Ishikawa (cell line): Measurements from ENCODE around the gene FADS1.

Experiments used
- CEBPB ChIP-seq: IDR thresholded peaks from 2 replicates; pipeline ENCODE4 v1.6.1; 2012
- CREB1 ChIP-seq: IDR thresholded peaks from 2 replicates; pipeline ENCODE4 v1.6.1; 2012; ENCODE audit warnings: low read depth
- EGR1 ChIP-seq: IDR thresholded peaks from 2 replicates; pipeline ENCODE4 v1.6.1; 2012
- EP300 ChIP-seq: IDR thresholded peaks from 2 replicates; pipeline ENCODE4 v1.6.1; 2012; ENCODE audit warnings: borderline replicate concordance
- FOXM1 ChIP-seq: IDR thresholded peaks from 2 replicates; pipeline ENCODE4 v1.6.1; 2012; ENCODE audit warnings: low read depth, borderline replicate concordance
- MAX ChIP-seq: IDR thresholded peaks from 2 replicates; pipeline ENCODE4 v1.6.1; 2012
- NFIC ChIP-seq: IDR thresholded peaks from 2 replicates; pipeline ENCODE4 v1.6.1; 2012
- RAD21 ChIP-seq: IDR thresholded peaks from 2 replicates; pipeline ENCODE4 v1.6.1; 2012; ENCODE audit warnings: low read depth
- REST ChIP-seq: IDR thresholded peaks from 2 replicates; pipeline ENCODE4 v1.6.1; 2012; ENCODE audit warnings: low read depth, mild to moderate bottlenecking
- TAF1 ChIP-seq: IDR thresholded peaks from 2 replicates; pipeline ENCODE4 v1.6.1; 2012; ENCODE audit warnings: low read depth, mild to moderate bottlenecking
- TCF12 ChIP-seq: IDR thresholded peaks from 2 replicates; pipeline ENCODE4 v1.6.1; 2012; ENCODE audit warnings: low read depth
- TEAD4 ChIP-seq: IDR thresholded peaks from 2 replicates; pipeline ENCODE4 v1.6.1; 2012
- USF1 ChIP-seq: IDR thresholded peaks from 2 replicates; pipeline ENCODE4 v1.6.1; 2012
- YY1 ChIP-seq: IDR thresholded peaks from 2 replicates; pipeline ENCODE4 v1.6.1; 2012; ENCODE audit warnings: low read depth
- ZBTB7A ChIP-seq: IDR thresholded peaks from 2 replicates; pipeline ENCODE4 v1.6.1; 2012; ENCODE audit warnings: low read depth

FADS1 gene

GRCh38 chr11:61775106-61775505 is 41.7 kb downstream of the FADS1 start:
- TF ChIP-seq NFIC: no peak
- no peak for TF ChIP-seq FOXM1
- no peak for TF ChIP-seq YY1
- no peak for TF ChIP-seq TCF12
- no peak for TF ChIP-seq EGR1
- TF ChIP-seq USF1: no peak
- no peak for TF ChIP-seq MAX

- TF ChIP-seq NFIC (no peak), EP300 (no peak), CREB1 (no peak), RAD21 (no peak), YY1 (no peak), TCF12 (no peak)
Measured at GRCh38 chr11:61774411-61774810, 42.4 kb downstream of the FADS1 start.

GRCh38 chr11:61773809-61774208 is 43.0 kb downstream of the FADS1 start:
- TF ChIP-seq TCF12 (no peak), NFIC (no peak), MAX (no peak), EGR1 (no peak), YY1 (no peak), EP300 (no peak), CREB1 (no peak), TEAD4 (no peak), FOXM1 (no peak)

- TF ChIP-seq YY1: no peak
- TF ChIP-seq CREB1: no peak
- no peak for TF ChIP-seq NFIC
- no peak for TF ChIP-seq FOXM1
- no peak for TF ChIP-seq TCF12
- TF ChIP-seq TEAD4: no peak
- TF ChIP-seq ZBTB7A: no peak
Measured at GRCh38 chr11:61773356-61773755, 43.4 kb downstream of the FADS1 start.

- TF ChIP-seq RAD21 (no peak), CREB1 (no peak), USF1 (no peak), CEBPB (no peak), TEAD4 (no peak), TAF1 (no peak), MAX (no peak), ZBTB7A (no peak), YY1 (no peak), FOXM1 (no peak), NFIC (no peak), TCF12 (no peak)
Measured at GRCh38 chr11:61771985-61772455, 44.8 kb downstream of the FADS1 start.

GRCh38 chr11:61771195-61771894 is 45.5 kb downstream of the FADS1 start:
- no peak for TF ChIP-seq ZBTB7A
- no peak for TF ChIP-seq TEAD4
- no peak for TF ChIP-seq CEBPB
- no peak for TF ChIP-seq EGR1
- TF ChIP-seq USF1: no peak
- no peak for TF ChIP-seq RAD21
- no peak for TF ChIP-seq MAX
- TF ChIP-seq TCF12: no peak
- no peak for TF ChIP-seq REST
- TF ChIP-seq YY1: no peak
- TF ChIP-seq NFIC: no peak

- TF ChIP-seq TAF1: no peak
- TF ChIP-seq MAX: no peak
- TF ChIP-seq NFIC: no peak
- no peak for TF ChIP-seq CREB1
- no peak for TF ChIP-seq USF1
- TF ChIP-seq RAD21: no peak
- no peak for TF ChIP-seq EGR1
- TF ChIP-seq TCF12: no peak
- no peak for TF ChIP-seq TEAD4
- no peak for TF ChIP-seq ZBTB7A
- TF ChIP-seq CEBPB: no peak
- TF ChIP-seq YY1: no peak
- TF ChIP-seq EP300: no peak
- no peak for TF ChIP-seq FOXM1
- TF ChIP-seq REST: no peak
Measured at GRCh38 chr11:61769946-61770683, 46.7 kb downstream of the FADS1 start.
